Measurements from ENCODE around the gene NTN5.
"Not testable (repeated sequence)": the region's sequence is repeated elsewhere in the genome, so short reads cannot be mapped to it uniquely, and the experiment has no call there.

GRCh38 chr19:48657828-48658227, 15.0 kb downstream of the NTN5 start:
- not testable (repeated sequence) for TF ChIP-seq CTCF, POLR2A (IDR thresholded peaks at IDR 0.05)
